Lower lobe of right lung (tissue), 2 donors: ENCODE measurements around the gene CITED2. TPM values are rescaled to one million over a fixed set of nuclear protein-coding genes. Genes with fewer than 3 reads are reported as not detected.

ENCODE experiments used
- ATAC-seq, 2 donors: fragments of 200-7000 bp; cut with Tn5 transposase; one replicate each; pipeline ENCODE4 v1.9.1; 2020 to 2022; ENCODE audit warnings: mild to moderate bottlenecking in 2 of 2, moderate library complexity in 2 of 2
- DNase-seq: peaks from one replicate; pipeline ENCODE4 v3.0.0-alpha.2; 2020
- H3K27ac ChIP-seq: fragments of 200-600 bp; one replicate; pipeline ENCODE4 v1.8.0; 2022
- H3K27me3 ChIP-seq: fragments of 200-600 bp; one replicate; pipeline ENCODE4 v1.8.0; 2022; ENCODE audit warnings: low read depth
- H3K36me3 ChIP-seq: fragments of 200-600 bp; one replicate; pipeline ENCODE4 v1.8.0; 2022; ENCODE audit warnings: mild to moderate bottlenecking
- H3K4me1 ChIP-seq: fragments of 200-600 bp; one replicate; pipeline ENCODE4 v1.8.0; 2022
- H3K4me3 ChIP-seq: fragments of 200-600 bp; one replicate; pipeline ENCODE4 v1.8.0; 2022; ENCODE audit warnings: mild to moderate bottlenecking
- H3K9me3 ChIP-seq: fragments of 200-600 bp; one replicate; pipeline ENCODE4 v1.8.0; 2022
- CTCF ChIP-seq: fragments of 200-600 bp; IDR thresholded peaks from one replicate; pipeline ENCODE4 v1.8.0; 2022; ENCODE audit warnings: antibody characterized with exemption, mild to moderate bottlenecking
- intact Hi-C: fragments of 100-400 bp; cut with DNase I; formaldehyde crosslinking; loops from one replicate; pipeline ENCODE4 v1.11.0; 2022
- total RNA-seq: library from RNA; stranded (reverse); fragmentation: NEBNext Ultra II Directional; extraction: Animal tissue kit (Norgen Biotek cat#: 25700); gene quantifications from one replicate; pipeline ENCODE4 v1.2.1, GENCODE V29; 2021
- donor health status: DM: no; HTN: yes; CAD: no; lungs with severe emphysema.

The CITED2 gene
- total RNA-seq, 1 donor from 2014 or later, result 275 TPM

- intact Hi-C loops, result loop anchor here (10.0 kb wide), 3 partner anchors 135 to 385 kb away; no protein-coding TSS in a partner anchor
- TF ChIP-seq CTCF, result peak; percentile 68
- Histone ChIP-seq H3K4me3 (peak overlapping the region; percentile 93), H3K27me3 (no peaks in the 10 kb centered on the region), H3K9me3 (no peaks in the 10 kb centered on the region), H3K4me1 (peaks cover 35% of the 10 kb centered on the region), H3K36me3 (peaks cover 22% of the 10 kb centered on the region), H3K27ac (peak overlapping the region; percentile 99)
- peak in 1 of 2 donors; percentile 16 for ATAC-seq
- no peak for DNase-seq
Observed at GRCh38 chr6:139369568-139370282, 4.7 kb downstream of the CITED2 start.

DNA sequence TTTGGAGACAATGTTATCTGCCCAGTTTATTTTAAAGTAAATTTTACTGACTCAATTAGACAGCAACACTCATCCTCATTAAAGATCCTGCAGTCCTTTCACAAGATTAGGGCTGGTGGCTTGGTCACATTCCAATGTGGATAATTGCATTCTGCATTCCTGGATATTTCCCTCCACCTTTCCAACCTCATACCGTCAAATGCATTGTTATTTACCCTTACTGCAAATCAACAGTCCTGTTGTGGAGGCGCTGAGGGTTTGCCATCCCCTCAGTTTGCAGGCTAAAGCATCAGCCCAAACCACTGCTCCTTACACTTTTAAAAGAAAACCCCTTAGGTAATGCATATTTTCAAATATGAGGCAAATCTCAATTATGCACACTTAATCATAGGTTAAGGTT is 5.4 kb downstream of the CITED2 start:
- peaks cover 22% of the 10 kb centered on the region for H3K36me3 ChIP-seq
- TF ChIP-seq CTCF, result no peak
- ATAC-seq (no peak), DNase-seq (no peak)
- intact Hi-C loops, result loop anchor here (10.0 kb wide), 1 partner anchor 134 kb away; no protein-coding TSS in a partner anchor
- no peaks in the 10 kb centered on the region for H3K27me3 ChIP-seq
- peak overlapping the region; percentile 93 for H3K4me3 ChIP-seq
- H3K4me1 ChIP-seq, result peaks cover 35% of the 10 kb centered on the region
- no peak overlapping the region for H3K27ac ChIP-seq
- no peaks in the 10 kb centered on the region for H3K9me3 ChIP-seq

GRCh38 chr6:139368661-139369060 is 5.8 kb downstream of the CITED2 start:
- Histone ChIP-seq H3K27ac (no peak overlapping the region), H3K36me3 (peaks cover 22% of the 10 kb centered on the region), H3K4me1 (peaks cover 35% of the 10 kb centered on the region), H3K4me3 (no peak overlapping the region), H3K27me3 (no peaks in the 10 kb centered on the region), H3K9me3 (no peaks in the 10 kb centered on the region)
- DNase-seq, result no peak
- no peak for ATAC-seq
- TF ChIP-seq CTCF, result no peak
- intact Hi-C loops, result loop anchor here (10.0 kb wide), 1 partner anchor 134 kb away; no protein-coding TSS in a partner anchor

DNA sequence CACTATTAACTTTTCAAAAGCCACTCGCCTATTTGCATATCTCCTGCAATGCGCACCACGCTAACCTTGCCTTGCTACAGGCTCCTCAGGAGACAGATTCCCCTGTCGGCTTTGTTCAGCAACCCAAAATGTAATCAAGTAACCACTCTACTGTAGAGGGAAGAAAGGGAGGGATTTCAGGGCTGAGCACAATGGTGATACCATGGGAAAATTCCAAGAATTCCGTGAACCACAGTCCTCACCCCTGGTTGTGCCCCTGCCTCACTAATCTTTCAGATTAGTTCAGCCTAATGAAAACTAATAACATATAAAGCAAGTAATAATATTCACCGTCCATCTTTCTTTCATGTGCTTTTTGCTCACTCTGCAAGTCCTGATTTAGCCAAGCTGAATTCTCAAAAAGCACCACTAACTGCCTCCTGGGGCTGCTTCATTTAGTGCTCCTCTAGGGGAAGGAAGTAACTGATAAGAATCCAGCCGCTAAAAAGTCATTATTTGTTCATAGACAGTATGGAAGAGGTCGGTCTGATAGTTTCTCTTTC is 6.6 kb downstream of the CITED2 start:
- Histone ChIP-seq H3K4me3 (no peak overlapping the region), H3K27ac (no peak overlapping the region), H3K4me1 (peaks cover 35% of the 10 kb centered on the region), H3K36me3 (peaks cover 17% of the 10 kb centered on the region), H3K27me3 (no peaks in the 10 kb centered on the region), H3K9me3 (no peaks in the 10 kb centered on the region)
- TF ChIP-seq CTCF, result no peak
- intact Hi-C loops, result loop anchor here (10.0 kb wide), 1 partner anchor 133 kb away; no protein-coding TSS in a partner anchor
- ATAC-seq (peak in 1 of 2 donors; percentile 3), DNase-seq (no peak)

DNA sequence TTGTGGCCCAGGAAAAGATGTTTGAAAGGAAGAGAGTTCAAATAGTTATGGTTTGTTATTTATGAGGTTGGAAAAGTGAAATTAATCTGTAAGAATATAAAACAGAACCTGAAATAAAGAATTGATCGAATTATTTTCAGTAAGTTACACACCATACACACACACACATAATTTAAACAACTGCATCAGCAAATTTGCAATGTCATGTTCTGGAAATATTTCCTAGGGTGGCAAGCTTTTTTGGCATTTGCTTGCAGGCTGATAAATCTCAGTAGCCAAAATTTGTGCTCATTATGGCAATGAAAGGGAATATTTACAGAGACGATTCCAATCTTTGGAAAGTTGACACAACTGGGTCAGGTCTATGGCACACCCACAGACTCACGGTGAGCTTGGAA is 9.5 kb downstream of the CITED2 start:
- DNase-seq (no peak), ATAC-seq (no peak)
- intact Hi-C loops, result loop anchor here (5.0 to 10.0 kb wide), 2 partner anchors 130 to 548 kb away; no protein-coding TSS in a partner anchor
- Histone ChIP-seq H3K27me3 (no peaks in the 10 kb centered on the region), H3K9me3 (no peaks in the 10 kb centered on the region), H3K36me3 (no peaks in the 10 kb centered on the region), H3K27ac (no peak overlapping the region), H3K4me1 (peaks cover 20% of the 10 kb centered on the region), H3K4me3 (no peak overlapping the region)
- no peak for TF ChIP-seq CTCF
